Measurements from ENCODE around the gene LPIN3.

DNA sequence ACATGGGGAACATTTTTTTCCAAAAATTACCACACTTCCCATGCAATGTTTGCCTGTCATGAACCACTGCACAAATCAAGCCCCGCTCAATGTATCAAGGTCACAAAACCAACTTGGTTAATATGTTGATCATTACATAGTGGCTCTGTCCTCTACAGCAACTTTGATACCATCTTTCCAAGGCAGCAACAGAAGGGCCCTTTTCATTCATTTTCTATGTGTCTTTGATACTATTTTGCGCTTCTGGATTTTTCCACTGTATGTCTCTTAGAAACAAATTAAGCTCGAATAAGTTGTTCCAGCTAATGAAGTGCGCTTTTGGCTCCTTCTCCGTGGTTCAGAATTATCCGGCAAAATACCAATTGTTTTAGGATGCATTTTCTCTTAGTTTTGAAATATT is 24.6 kb upstream of the LPIN3 start:
- TF ChIP-seq POLR2A (IDR thresholded peaks at IDR 0.05; ENCODE audit: low read depth) = no peak
- TF ChIP-seq, protein P1, sequence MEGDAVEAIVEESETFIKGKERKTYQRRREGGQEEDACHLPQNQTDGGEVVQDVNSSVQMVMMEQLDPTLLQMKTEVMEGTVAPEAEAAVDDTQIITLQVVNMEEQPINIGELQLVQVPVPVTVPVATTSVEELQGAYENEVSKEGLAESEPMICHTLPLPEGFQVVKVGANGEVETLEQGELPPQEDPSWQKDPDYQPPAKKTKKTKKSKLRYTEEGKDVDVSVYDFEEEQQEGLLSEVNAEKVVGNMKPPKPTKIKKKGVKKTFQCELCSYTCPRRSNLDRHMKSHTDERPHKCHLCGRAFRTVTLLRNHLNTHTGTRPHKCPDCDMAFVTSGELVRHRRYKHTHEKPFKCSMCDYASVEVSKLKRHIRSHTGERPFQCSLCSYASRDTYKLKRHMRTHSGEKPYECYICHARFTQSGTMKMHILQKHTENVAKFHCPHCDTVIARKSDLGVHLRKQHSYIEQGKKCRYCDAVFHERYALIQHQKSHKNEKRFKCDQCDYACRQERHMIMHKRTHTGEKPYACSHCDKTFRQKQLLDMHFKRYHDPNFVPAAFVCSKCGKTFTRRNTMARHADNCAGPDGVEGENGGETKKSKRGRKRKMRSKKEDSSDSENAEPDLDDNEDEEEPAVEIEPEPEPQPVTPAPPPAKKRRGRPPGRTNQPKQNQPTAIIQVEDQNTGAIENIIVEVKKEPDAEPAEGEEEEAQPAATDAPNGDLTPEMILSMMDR (IDR thresholded peaks at IDR 0.05) = no peak
- no peak for TF ChIP-seq POLR2AphosphoS5 (IDR thresholded peaks at IDR 0.05)
- no peak for TF ChIP-seq EP300 (IDR thresholded peaks at IDR 0.05)
